Iris pigment epithelial cell (primary cell): ENCODE results near the gene KCNIP1.
"Not testable (repeated sequence)": the region's sequence is repeated elsewhere in the genome, so short reads cannot be mapped to it uniquely, and the experiment has no call there.

ENCODE experiments used
- DNase-seq: peaks from one replicate; pipeline ENCODE4 v3.0.0-alpha.2; 2011; ENCODE audit warnings: low read depth

KCNIP1 gene

GRCh38 chr5:170752257-170753215, 248.7 kb downstream of the KCNIP1 start:
- no peak for DNase-seq

GRCh38 chr5:170753311-170753710, 249.5 kb downstream of the KCNIP1 start:
- DNase-seq, result no peak

- not testable (repeated sequence) for DNase-seq
Observed at GRCh38 chr5:170754508-170754907, 250.7 kb downstream of the KCNIP1 start.

- no peak for DNase-seq
Observed at GRCh38 chr5:170755679-170756456, 252.0 kb downstream of the KCNIP1 start.

DNA sequence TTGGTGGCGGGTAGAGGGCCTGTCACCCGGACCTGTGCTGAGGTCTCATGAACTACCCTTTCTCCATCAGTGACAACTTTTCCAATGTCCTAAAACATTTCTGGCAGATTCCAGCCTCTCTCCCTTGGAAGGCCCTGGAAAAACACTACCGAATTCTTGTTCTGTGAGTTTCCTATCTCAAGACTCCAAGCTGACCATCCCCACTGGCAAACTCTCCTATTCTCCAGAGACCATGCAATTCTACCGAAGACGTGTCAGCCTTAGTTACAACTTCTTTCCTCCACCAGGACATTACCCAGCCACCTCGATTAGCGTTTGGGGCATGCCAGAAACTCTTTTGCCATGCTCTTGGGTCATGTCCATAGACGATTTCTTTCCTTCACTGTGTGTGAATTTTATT, 252.9 kb downstream of the KCNIP1 start:
- no peak for DNase-seq

- peak; percentile 76 for DNase-seq
Observed at GRCh38 chr5:170757182-170757601, 253.4 kb downstream of the KCNIP1 start.

DNA sequence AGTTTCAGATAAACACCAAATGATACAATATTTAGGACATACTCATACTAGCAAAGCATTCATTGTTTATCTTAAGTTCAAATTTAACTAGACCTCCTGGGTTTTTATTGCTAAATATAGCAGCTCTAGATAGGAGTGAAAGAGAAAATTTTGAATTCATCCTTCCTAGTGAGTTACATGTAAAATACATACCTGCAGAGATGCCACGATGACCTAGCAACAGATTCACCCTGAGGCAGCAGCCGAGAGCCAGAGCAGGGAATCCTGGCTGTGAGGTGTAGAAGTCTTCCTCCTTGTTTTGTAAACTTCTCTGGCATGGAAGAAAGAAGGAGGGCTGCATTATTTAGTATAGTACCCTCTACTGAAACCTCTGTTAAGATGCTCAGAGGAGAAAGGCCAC, 253.8 kb downstream of the KCNIP1 start:
- no peak for DNase-seq

- DNase-seq, result no peak
Observed at GRCh38 chr5:170758481-170758880, 254.7 kb downstream of the KCNIP1 start.

DNA sequence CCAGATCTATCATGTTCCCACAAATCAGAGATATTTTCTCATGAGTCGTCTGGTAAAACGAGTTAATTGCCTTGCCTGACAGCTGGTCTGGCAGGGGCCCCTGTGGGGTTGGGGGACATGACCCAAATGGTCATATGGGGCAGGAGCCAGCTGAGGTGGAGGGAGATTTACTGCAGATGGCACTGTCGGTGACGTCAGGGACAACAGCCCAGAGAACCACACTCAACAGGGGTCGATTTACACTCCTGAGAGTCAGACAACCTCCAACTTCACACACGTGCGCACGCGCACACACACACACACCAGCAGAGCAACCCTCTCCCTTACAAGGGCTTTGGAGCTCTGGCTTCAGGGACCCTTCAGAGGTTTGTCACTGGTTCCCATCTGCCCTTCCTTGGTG, 256.3 kb downstream of the KCNIP1 start:
- no peak for DNase-seq

GRCh38 chr5:170761048-170761707, 257.4 kb downstream of the KCNIP1 start:
- DNase-seq, result no peak

- no peak for DNase-seq
Observed at GRCh38 chr5:170761708-170762066, 257.9 kb downstream of the KCNIP1 start.

- not testable (repeated sequence) for DNase-seq
Observed at GRCh38 chr5:170762298-170762697, 258.5 kb downstream of the KCNIP1 start.

- DNase-seq, result not testable (repeated sequence)
Observed at GRCh38 chr5:170765868-170766267, 262.0 kb downstream of the KCNIP1 start.

DNA sequence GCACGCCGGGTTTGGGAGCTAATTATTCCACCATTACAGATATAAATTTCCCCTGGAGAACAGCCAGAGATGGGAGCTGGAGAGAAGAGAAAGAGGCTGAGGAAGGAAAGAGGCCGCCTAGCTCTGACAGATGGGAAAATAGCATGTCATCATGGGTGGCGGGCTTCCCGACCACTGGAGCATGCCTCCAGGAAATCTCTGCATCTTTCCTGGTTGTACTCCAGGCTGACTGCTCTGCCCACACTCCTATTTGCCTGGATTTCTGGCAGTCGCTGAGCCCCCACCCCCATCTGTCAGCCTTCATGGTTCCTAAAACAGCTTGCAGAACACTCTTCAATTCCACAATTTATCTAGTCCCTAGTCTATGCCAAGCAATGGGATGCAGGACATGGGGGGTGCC, 265.4 kb downstream of the KCNIP1 start:
- DNase-seq, result no peak

DNA sequence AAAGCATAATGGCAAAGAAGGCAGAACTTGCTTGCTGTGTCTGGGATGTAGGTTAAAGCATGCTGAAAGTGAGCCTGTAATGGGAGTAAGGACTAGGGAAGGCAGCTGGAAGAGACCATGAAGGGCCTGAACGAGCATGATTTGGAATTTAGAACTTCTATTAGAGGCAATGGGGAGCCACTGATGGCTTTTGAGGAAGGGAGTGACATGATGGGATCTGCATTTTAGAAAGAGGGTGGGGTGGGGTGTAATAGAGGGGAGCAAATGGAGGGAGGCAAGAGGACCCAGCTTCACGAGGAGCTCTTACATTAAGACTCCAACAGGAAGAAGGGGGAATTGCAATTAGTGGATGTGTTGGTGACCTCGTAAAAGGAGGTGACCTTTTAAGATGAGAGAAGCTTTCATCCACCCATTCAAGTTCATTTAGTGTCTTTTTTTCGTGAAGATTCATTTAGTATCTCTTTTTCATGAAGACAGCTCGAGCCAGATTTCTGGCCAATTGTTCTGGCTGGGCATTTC, 266.1 kb downstream of the KCNIP1 start:
- no peak for DNase-seq

GRCh38 chr5:170771496-170771895, 267.7 kb downstream of the KCNIP1 start:
- DNase-seq, result no peak

- no peak for DNase-seq
Observed at GRCh38 chr5:170773024-170773985, 269.5 kb downstream of the KCNIP1 start.

- DNase-seq, result no peak
Observed at GRCh38 chr5:170774831-170775230, 271.0 kb downstream of the KCNIP1 start.

GRCh38 chr5:170781946-170782345, 278.1 kb downstream of the KCNIP1 start:
- no peak for DNase-seq

DNA sequence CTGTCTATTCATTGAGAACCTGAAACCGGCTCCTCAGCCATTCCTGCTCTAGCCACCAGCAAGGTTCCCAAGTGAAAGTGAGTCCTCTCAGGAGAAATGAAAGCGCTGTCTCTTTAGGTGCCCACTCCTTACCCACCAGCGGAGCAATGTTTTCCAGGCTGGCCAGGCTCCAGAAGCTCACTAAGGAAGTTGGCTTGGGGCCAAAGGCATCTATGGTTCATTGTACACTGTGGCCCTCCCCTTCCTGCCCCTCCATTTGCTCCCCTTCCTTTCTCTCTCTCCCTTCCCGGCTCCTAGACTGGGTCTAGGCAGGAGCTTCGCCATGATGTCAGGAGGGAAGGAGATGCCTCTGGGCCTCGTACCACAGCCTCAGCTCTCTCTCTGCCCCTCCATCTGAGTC, 278.6 kb downstream of the KCNIP1 start:
- no peak for DNase-seq
